Measurements from ENCODE around the gene PAM.
"Not testable (repeated sequence)": the region's sequence is repeated elsewhere in the genome, so short reads cannot be mapped to it uniquely, and the experiment has no call there.

Gene PAM

DNA sequence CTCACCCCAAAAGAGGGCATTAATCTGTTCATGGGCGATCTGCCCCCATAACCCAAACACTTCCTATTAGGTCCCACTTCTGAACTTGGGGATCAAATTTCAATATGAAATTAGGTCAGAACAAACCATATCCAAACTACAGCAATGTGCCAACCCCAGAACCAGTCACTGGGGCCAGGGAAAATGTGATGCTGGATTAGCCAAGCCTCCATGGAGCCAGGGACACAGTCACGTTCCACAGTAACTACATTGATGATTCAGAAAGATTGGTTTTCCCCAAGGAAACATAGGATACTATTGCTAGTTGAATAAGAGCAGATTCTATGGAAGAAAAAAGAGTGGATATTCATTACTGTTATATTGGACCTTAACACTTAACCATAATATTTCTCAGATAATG, 280.6 kb downstream of the PAM start:
- Histone ChIP-seq H3K27me3 (no peaks in the 10 kb centered on the region), H3K4me1 (no peaks in the 10 kb centered on the region; the same call in none of the 2 replicates), H3K36me3 (no peaks in the 10 kb centered on the region), H3K4me3 (ENCODE audit: low read depth, low read length) (no peak overlapping the region), H3K9me3 (no peaks in the 10 kb centered on the region)
- DNase-seq = no peak
- TF ChIP-seq, protein P1, sequence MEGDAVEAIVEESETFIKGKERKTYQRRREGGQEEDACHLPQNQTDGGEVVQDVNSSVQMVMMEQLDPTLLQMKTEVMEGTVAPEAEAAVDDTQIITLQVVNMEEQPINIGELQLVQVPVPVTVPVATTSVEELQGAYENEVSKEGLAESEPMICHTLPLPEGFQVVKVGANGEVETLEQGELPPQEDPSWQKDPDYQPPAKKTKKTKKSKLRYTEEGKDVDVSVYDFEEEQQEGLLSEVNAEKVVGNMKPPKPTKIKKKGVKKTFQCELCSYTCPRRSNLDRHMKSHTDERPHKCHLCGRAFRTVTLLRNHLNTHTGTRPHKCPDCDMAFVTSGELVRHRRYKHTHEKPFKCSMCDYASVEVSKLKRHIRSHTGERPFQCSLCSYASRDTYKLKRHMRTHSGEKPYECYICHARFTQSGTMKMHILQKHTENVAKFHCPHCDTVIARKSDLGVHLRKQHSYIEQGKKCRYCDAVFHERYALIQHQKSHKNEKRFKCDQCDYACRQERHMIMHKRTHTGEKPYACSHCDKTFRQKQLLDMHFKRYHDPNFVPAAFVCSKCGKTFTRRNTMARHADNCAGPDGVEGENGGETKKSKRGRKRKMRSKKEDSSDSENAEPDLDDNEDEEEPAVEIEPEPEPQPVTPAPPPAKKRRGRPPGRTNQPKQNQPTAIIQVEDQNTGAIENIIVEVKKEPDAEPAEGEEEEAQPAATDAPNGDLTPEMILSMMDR (IDR thresholded peaks at IDR 0.05; ENCODE audit: low read depth, low read length) = no peak

DNA sequence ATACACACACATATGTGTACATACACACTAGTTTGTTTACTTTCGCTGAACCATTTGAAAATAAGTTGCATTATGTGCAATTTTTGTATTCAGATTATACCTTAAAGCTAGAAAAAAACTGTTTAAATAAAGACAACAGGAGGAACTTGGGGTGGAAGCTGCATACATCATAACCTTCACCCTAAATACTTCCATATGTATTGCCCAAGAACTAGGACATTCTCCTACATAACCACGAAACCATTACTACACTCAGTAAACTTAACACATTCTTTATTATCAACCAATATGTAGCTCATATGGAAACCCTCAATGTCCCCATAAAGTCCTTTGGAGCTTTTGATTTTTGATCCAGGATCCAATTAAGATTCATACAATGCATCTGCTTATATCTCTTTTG, 281.5 kb downstream of the PAM start:
- TF ChIP-seq, protein P1 (IDR thresholded peaks at IDR 0.05; ENCODE audit: low read depth, low read length) = no peak
- Histone ChIP-seq H3K36me3 (no peaks in the 10 kb centered on the region), H3K27me3 (no peaks in the 10 kb centered on the region), H3K4me1 (no peaks in the 10 kb centered on the region; the same call in none of the 2 replicates), H3K9me3 (no peaks in the 10 kb centered on the region), H3K4me3 (ENCODE audit: low read depth, low read length) (no peak overlapping the region)
- DNase-seq = no peak

DNA sequence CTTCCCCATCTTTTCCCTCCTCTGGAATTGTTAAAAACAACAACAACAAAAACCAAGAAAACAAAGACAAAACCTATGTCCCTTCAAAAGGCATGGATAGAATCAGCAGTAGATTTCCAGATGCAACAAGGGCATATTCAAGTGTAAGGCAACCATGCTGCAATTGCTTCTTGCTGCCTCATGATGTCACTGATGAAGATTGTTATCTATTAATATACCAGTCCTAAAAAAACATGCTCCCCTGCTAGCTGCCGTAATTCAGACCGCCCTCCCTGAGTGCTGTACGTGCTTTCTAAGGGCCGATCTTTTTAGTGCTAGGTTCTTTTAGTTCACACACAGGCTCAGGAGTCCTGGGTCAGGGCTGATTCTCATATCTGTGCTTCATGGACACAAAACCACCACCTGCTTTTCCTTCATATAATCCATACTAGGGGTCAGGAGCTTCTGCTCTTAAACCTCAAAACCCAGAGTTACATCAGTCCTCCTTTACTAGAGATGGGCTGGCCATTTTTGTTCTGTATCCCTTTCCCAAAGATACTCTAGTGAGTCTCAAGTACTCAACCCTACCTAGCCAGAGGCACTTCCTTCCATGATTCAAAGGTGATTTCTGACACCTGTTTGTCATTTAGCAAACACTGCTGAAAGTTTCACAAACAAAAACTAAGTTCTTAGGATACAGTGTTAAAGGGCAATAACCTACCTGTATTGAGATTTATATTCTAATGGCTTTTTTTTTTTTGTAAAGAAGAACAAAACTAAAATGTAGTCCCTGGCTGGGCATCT, 282.8 kb downstream of the PAM start:
- TF ChIP-seq, protein P1 (IDR thresholded peaks at IDR 0.05; ENCODE audit: low read depth, low read length) = no peak
- no peaks in the 10 kb centered on the region; the same call in none of the 2 replicates for H3K4me1 ChIP-seq
- no peak overlapping the region for H3K4me3 ChIP-seq (ENCODE audit: low read depth, low read length)
- no peak for DNase-seq
- no peaks in the 10 kb centered on the region for H3K27me3 ChIP-seq
- no peaks in the 10 kb centered on the region for H3K36me3 ChIP-seq
- no peaks in the 10 kb centered on the region for H3K9me3 ChIP-seq

DNA sequence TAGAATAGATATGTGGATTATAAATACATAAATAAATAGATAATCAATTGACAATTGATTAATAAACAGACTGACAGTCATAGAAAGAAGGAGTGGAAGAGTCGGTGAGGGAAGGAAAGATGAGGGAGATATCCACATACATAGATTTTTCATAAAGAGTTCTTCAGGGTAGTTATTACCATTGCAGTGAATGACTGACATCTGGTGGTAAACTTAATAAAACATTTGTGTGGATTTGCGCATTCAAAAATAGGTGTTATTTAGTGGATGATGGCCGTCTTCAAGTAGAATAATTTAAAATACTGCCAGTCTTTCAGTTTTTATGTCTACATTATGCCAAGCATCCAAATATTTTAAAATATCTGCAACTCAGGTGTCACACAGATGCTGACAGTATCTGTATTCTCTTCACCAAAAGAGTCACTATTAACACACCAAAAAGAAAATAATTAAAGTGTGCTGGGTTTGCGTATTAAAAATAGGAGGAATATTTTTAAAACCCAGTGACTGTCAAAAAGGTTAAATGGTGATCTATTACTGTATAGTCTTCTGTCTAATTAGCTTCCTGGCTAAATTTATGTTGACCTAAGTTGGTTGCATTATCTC, 286.1 kb downstream of the PAM start:
- no peak overlapping the region for H3K4me3 ChIP-seq (ENCODE audit: low read depth, low read length)
- DNase-seq = no peak

DNA sequence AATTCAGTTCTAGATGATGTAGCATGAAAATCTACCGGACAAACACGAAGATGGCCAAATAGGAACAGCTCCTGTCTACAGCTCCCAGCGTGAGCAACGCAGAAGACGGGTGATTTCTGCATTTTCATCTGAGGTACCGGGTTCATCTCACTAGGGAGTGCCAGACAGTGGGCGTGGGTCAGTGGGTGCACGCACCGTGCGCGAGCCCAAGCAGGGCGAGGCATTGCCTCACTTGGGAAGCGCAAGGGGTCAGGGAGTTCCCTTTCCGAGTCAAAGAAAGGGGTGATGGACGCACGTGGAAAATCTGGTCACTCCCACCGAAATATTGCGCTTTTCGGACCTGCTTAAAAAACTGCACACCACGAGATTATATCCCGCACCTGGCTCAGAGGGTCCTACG, 291.6 kb downstream of the PAM start:
- H3K4me1 ChIP-seq; H3K27me3 ChIP-seq; H3K9me3 ChIP-seq; H3K36me3 ChIP-seq; H3K4me3 ChIP-seq (ENCODE audit: low read depth, low read length); DNase-seq: not testable (repeated sequence)

More for the DNA sequence above, 286.1 kb downstream of the PAM start:
- TF ChIP-seq, protein P1 (IDR thresholded peaks at IDR 0.05; ENCODE audit: low read depth, low read length) = peak; percentile 54
- Histone ChIP-seq H3K4me1 (no peaks in the 10 kb centered on the region; the same call in 1 of the 2 replicates), H3K27me3 (no peaks in the 10 kb centered on the region), H3K9me3 (no peaks in the 10 kb centered on the region), H3K36me3 (no peaks in the 10 kb centered on the region)

DNA sequence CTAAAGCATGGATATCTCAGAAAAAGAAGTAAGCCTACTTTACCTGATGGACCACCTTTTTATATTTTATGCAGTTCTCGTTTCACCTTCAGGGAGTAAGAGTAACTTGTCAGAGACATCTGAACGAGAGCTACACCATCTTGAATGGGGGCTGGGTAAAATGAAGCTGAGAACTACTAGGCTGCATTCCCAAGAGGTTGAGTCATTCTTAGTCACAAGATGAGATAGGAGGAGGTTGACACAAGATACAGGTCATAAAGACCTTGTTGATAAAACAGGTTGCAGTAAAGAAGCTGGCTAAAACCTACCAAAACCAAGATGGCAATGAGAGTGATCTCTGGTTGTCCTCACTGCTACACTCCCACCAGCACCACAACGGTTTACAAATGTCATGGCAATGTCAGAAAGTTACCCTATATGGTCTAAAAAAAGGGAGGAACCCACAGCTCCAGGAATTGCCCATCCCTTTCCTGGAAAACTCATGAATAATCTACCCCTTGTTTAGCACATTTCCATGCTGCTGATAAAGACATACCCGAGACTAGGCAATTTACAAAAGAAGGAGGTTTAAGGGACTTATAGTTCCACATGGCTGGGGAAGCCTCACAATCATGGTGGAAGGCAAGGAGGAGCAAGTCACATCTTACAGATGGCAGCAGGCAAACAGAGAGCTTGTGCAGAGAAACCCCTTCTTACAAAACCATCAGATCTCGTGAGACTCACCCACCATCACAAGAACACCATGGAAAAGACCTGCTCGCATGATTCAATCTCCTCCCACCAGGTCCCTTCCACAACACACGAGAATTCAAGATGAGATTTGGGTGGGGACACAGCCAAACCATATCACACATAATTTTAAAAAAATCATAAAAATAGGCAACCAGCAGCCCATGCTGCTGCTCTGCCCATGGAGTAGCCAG, 302.4 kb downstream of the PAM start:
- TF ChIP-seq, protein P1 (IDR thresholded peaks at IDR 0.05; ENCODE audit: low read depth, low read length) = no peak
- H3K9me3 ChIP-seq = no peaks in the 10 kb centered on the region
- H3K27me3 ChIP-seq = no peaks in the 10 kb centered on the region
- no peak overlapping the region for H3K4me3 ChIP-seq (ENCODE audit: low read depth, low read length)
- H3K36me3 ChIP-seq = no peaks in the 10 kb centered on the region
- DNase-seq = no peak
- H3K4me1 ChIP-seq = peaks cover 2% of the 10 kb centered on the region; the same call in 1 of the 2 replicates

Data from BE2C (cell line).